ENCODE measurements around the gene ADSS1.

DNA sequence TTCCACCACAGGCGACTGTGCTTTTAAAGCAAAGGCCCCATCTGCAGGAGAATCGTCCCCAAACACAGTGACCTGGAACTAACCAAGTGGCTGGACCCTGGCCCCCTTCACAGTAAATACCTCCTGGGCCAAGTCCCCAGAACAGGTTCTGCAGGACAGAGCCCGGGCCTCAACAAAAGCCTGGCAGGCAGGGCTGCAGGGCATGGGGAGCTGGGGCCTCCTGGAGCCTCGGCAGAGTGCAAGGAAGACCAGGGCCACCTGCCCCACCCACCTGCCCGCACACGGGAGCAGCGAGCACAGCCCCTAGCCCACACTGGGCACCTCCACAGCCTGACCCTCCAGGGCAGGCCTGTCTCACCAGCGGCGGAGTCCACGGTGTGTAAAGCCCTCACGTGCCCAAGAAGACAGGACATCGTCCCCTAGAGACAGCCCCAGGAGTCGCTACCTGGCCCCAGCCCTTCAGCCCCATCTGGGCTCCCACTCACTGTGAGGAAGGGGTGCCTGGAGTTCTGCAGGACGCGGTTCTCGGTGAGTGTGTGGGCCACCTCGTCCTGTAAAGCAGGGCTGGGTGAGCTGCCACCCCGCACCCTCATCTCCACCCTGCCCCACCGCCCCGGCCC is 50.5 kb downstream of the ADSS1 start:
- TF ChIP-seq, protein P1, sequence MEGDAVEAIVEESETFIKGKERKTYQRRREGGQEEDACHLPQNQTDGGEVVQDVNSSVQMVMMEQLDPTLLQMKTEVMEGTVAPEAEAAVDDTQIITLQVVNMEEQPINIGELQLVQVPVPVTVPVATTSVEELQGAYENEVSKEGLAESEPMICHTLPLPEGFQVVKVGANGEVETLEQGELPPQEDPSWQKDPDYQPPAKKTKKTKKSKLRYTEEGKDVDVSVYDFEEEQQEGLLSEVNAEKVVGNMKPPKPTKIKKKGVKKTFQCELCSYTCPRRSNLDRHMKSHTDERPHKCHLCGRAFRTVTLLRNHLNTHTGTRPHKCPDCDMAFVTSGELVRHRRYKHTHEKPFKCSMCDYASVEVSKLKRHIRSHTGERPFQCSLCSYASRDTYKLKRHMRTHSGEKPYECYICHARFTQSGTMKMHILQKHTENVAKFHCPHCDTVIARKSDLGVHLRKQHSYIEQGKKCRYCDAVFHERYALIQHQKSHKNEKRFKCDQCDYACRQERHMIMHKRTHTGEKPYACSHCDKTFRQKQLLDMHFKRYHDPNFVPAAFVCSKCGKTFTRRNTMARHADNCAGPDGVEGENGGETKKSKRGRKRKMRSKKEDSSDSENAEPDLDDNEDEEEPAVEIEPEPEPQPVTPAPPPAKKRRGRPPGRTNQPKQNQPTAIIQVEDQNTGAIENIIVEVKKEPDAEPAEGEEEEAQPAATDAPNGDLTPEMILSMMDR (IDR thresholded peaks at IDR 0.05 in 8 of 11, conservative IDR thresholded peaks at IDR 0.05 in 3 of 11): no peak
- no peak for TF ChIP-seq POLR2A (IDR thresholded peaks at IDR 0.05)
